ENCODE measurements around the gene PLA2G4E. TPM values are rescaled to one million over a fixed set of nuclear protein-coding genes. Genes with fewer than 3 reads are reported as not detected.

The PLA2G4E gene
- total and polyA plus RNA-seq, 2 experiments from 2014 or later = not detected

DNA sequence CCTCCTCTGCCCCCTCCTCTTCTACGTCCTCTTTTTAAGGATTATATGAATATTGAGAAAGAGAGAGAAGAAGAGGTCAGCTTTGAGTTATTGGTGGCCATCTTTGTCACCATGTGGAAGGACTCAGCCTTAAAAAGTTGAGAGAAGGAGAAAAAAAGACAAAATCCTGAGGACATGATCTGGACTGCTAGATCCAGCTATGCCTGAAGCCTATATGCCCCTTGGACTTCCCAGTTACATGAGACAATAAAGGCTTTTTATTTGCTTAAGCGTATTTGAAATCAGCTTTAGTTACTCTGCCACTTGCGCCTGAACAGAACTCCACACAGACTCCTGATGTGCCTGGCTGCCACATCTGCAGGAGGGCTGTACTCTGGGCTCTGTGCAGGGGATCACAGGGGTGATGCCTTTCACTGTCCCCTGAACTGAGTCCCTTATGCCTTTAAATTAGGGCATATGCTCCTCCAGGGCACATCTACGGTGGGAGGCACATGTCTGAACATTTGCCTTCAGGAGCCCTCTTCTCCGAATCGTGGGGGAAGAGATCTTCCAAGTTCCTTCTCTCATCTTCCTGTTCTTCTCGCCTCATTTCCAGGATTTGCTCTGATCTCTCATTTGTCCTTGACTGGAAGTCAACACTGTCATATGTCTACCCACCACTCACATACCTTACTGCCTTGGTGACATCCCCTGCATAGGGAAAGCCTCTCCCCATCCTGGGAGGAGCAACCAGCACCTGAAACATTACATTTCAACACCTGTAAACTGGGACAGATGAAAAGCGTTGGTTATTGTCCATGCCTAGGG, 14.0 kb upstream of the PLA2G4E start (continued):
- TF ChIP-seq ZNF462 (CRISPR knock-in tag; IDR thresholded peaks at IDR 0.05) = no peak
- TF ChIP-seq NANOG (IDR thresholded peaks at IDR 0.05; ENCODE audit: borderline replicate concordance) = no peak
- no peak for TF ChIP-seq CREB1 (CRISPR knock-in tag; IDR thresholded peaks at IDR 0.05; ENCODE audit: low read depth)
- TF ChIP-seq ZNF331 (CRISPR knock-in tag; IDR thresholded peaks at IDR 0.05; ENCODE audit: low read depth) = no peak

DNA sequence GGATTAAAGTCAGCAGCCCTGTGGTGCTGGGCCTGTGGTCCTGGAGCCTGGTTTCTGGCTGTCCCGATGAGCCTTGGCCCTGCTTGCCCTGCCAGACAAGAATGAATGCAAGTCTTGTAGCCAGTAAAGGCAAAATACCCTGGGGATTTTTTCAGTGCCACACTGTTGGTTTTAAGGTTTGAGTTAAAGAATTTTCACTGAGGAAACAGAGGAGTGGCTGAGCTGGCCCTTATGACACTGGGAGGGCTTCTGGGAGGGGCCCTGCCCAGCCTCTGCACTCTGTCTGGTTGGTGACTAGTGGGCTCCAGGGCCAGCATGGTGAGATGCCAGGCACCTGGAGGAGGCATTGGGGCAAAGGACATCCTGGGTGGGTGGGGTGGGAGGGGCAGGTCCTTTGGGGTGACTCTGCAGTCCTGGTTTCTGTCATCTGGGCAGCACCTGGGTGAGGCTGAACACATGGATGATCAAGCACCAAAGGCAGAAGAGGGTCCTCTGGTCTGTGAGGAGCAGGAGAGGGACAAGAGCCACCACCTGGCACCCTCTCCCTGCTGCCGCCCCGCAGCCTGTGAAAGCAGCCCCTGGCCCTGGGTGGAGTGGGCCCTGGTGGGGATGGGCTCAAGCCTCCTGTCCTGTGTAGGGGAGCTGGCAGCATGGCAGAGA, 12.5 kb upstream of the PLA2G4E start:
- no peaks in the 10 kb centered on the region for H3F3A ChIP-seq (replicated peaks; ENCODE audit: low read depth)
- no peak overlapping the region for H3K27ac ChIP-seq (ENCODE audit: low read depth)
- Mint-ChIP-seq H3K9me3 (peaks cover 8% of the 10 kb centered on the region), H3K4me1 (peaks cover 8% of the 10 kb centered on the region), H3K27ac (no peak overlapping the region), H3K4me3 (no peak overlapping the region), H3K36me3 (ENCODE audit: low read depth) (peaks cover 7% of the 10 kb centered on the region; the same call in 2 of the 3 replicates), H3K27me3 (ENCODE audit: insufficient read depth, low read depth, poor library complexity) (peaks cover 3% of the 10 kb centered on the region)
- DNase-seq (ENCODE audit: low spot score) (no peak), ATAC-seq (no peak)
- H3K36me3 ChIP-seq (ENCODE audit: insufficient read depth) = no peaks in the 10 kb centered on the region
- H2AFZ ChIP-seq = no peak overlapping the region
- H3K9me2 ChIP-seq (ENCODE audit: insufficient read depth) = no peaks in the 10 kb centered on the region
- H3K4me3 ChIP-seq = no peak overlapping the region
- H3K4me1 ChIP-seq (ENCODE audit: insufficient read depth) = peaks cover 14% of the 10 kb centered on the region
- H3K79me2 ChIP-seq (replicated peaks; ENCODE audit: insufficient read depth) = no peaks in the 10 kb centered on the region
- H3K4me2 ChIP-seq = no peak overlapping the region
- no peaks in the 10 kb centered on the region for H4K20me1 ChIP-seq (replicated peaks; ENCODE audit: insufficient read depth)
- no peaks in the 10 kb centered on the region for H3K27me3 ChIP-seq (ENCODE audit: insufficient read depth)
- TF ChIP-seq NANOG (IDR thresholded peaks at IDR 0.05; ENCODE audit: borderline replicate concordance) (no peak), CREB1 (CRISPR knock-in tag; IDR thresholded peaks at IDR 0.05; ENCODE audit: low read depth) (no peak), EZH2 (IDR thresholded peaks at IDR 0.05; ENCODE audit: low read depth, unreplicated experiment) (no peak), ZNF462 (CRISPR knock-in tag; IDR thresholded peaks at IDR 0.05) (no peak), ZNF114 (CRISPR knock-in tag; IDR thresholded peaks at IDR 0.05) (no peak), POLR2AphosphoS5 (IDR thresholded peaks at IDR 0.05; ENCODE audit: low read depth) (no peak)
